ENCODE data around the gene RPL9.

- no peak for TF ChIP-seq POLR2A (IDR thresholded peaks at IDR 0.05)
- peak in 3 of 6 experiments; percentile 21 to 42 (median 23) for TF ChIP-seq CTCF (IDR thresholded peaks at IDR 0.05)
Measured at GRCh38 chr4:39446842-39447573, 11.7 kb downstream of the RPL9 start.

Data from esophagus squamous epithelium (tissue), 4 donors.